ENCODE measurements around the gene UGGT1.
"Not testable (repeated sequence)": the region's sequence is repeated elsewhere in the genome, so short reads cannot be mapped to it uniquely, and the experiment has no call there.

Gene UGGT1

GRCh38 chr2:128169094-128169493 is 78.1 kb downstream of the UGGT1 start:
- DNase-seq (ENCODE audit: low read depth): no peak
- no peak overlapping the region for H3K4me3 ChIP-seq (ENCODE audit: control insufficient read depth, low read depth, low read length)
- TF ChIP-seq, protein P1, sequence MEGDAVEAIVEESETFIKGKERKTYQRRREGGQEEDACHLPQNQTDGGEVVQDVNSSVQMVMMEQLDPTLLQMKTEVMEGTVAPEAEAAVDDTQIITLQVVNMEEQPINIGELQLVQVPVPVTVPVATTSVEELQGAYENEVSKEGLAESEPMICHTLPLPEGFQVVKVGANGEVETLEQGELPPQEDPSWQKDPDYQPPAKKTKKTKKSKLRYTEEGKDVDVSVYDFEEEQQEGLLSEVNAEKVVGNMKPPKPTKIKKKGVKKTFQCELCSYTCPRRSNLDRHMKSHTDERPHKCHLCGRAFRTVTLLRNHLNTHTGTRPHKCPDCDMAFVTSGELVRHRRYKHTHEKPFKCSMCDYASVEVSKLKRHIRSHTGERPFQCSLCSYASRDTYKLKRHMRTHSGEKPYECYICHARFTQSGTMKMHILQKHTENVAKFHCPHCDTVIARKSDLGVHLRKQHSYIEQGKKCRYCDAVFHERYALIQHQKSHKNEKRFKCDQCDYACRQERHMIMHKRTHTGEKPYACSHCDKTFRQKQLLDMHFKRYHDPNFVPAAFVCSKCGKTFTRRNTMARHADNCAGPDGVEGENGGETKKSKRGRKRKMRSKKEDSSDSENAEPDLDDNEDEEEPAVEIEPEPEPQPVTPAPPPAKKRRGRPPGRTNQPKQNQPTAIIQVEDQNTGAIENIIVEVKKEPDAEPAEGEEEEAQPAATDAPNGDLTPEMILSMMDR (conservative IDR thresholded peaks at IDR 0.05; ENCODE audit: control insufficient read depth, insufficient read depth, low read depth, low read length): no peak

DNA sequence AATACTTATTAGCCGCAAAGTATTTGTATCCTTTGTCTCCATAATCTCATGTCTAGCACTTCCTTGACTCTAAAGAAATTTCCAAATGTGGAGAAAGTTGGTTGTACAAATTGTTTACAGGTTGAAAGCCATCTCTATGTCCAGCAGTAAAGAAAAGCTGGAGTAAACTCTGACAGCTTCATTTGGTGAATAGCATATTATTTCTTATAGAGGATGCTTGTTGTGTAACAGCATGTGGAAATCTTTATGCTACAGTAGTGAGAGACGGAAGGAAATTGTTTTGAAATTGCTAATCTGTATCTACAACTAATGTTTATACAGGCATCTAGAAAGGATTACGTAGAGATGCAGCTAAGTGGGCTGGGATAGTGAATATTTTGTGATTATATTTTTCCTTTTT is 78.5 kb downstream of the UGGT1 start:
- DNase-seq (ENCODE audit: low read depth): peak; percentile 23
- TF ChIP-seq, protein P1 (conservative IDR thresholded peaks at IDR 0.05; ENCODE audit: control insufficient read depth, insufficient read depth, low read depth, low read length): no peak
- H3K4me3 ChIP-seq (ENCODE audit: control insufficient read depth, low read depth, low read length): no peak overlapping the region

- TF ChIP-seq, protein P1 (conservative IDR thresholded peaks at IDR 0.05; ENCODE audit: control insufficient read depth, insufficient read depth, low read depth, low read length): no peak
- no peak overlapping the region for H3K4me3 ChIP-seq (ENCODE audit: control insufficient read depth, low read depth, low read length)
- no peak for DNase-seq (ENCODE audit: low read depth)
These were observed 79.1 kb downstream of the UGGT1 start for GRCh38 chr2:128169933-128170709.

DNA sequence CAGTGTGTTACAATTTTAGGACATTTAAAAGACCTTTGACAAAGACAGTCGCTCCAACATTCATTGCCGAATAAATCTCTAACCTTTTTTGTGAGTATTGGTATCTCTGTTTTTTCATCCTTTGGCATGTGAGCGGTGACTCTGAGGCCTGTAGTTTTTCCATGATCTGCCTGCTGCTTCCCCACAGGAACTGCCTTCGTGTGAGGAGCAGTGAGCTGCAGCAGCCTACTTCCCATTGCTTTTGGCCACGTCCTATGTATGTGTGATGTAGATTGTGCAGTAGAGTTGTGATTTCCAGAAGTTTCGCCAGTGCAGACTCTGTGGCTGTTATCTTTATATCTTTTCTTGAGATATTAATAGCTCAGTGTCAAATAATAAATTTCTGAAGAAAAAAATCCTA is 79.8 kb downstream of the UGGT1 start:
- DNase-seq (ENCODE audit: low read depth): no peak
- H3K4me3 ChIP-seq (ENCODE audit: control insufficient read depth, low read depth, low read length): no peak overlapping the region

GRCh38 chr2:128172191-128172590 is 81.2 kb downstream of the UGGT1 start:
- TF ChIP-seq, protein P1 (conservative IDR thresholded peaks at IDR 0.05; ENCODE audit: control insufficient read depth, insufficient read depth, low read depth, low read length): peak; percentile 17
- DNase-seq (ENCODE audit: low read depth): peak; percentile 13
- no peak overlapping the region for H3K4me3 ChIP-seq (ENCODE audit: control insufficient read depth, low read depth, low read length)

More for the DNA sequence above, 79.8 kb downstream of the UGGT1 start:
- TF ChIP-seq, protein P1 (conservative IDR thresholded peaks at IDR 0.05; ENCODE audit: control insufficient read depth, insufficient read depth, low read depth, low read length): no peak

- DNase-seq (ENCODE audit: low read depth): peak; percentile 23
- H3K4me3 ChIP-seq (ENCODE audit: control insufficient read depth, low read depth, low read length): not testable (repeated sequence)
These were observed 83.1 kb downstream of the UGGT1 start for GRCh38 chr2:128174067-128174466.

GRCh38 chr2:128177315-128177714 is 86.3 kb downstream of the UGGT1 start:
- DNase-seq (ENCODE audit: low read depth): no peak
- H3K4me3 ChIP-seq (ENCODE audit: control insufficient read depth, low read depth, low read length): no peak overlapping the region
- TF ChIP-seq, protein P1 (conservative IDR thresholded peaks at IDR 0.05; ENCODE audit: control insufficient read depth, insufficient read depth, low read depth, low read length): no peak
